CD4-positive, alpha-beta T cell (primary cell): Measurements from ENCODE around the gene CYP11A1. TPM values are rescaled to one million over a fixed set of nuclear protein-coding genes. Genes with fewer than 3 reads are reported as not detected.

Experiments used
- ATAC-seq: fragments of 200-7000 bp; cut with Tn5 transposase; one replicate; pipeline ENCODE4 v1.10.0; 2022; ENCODE audit warnings: mild to moderate bottlenecking; ENCODE audit not compliant: poor library complexity
- CTCF ChIA-PET: fragments of 350-600 bp; sonication (Branson Sonifier 250); formaldehyde crosslinking; loops from one replicate; lab custom pipeline; 2021; ENCODE audit warnings: antibody characterized with exemption, inconsistent platforms; lab: Charles Lee
- POLR2A ChIA-PET: fragments of 350-600 bp; sonication (Branson Sonifier 250); formaldehyde crosslinking; loops from one replicate; lab custom pipeline; 2021; ENCODE audit warnings: antibody characterized with exemption, inconsistent platforms; lab: Charles Lee
- DNase-seq, 14 experiments: peaks; one replicate each; pipeline ENCODE4 v3.0.0-alpha.2; 2013 to 2020; ENCODE audit warnings: mixed read lengths in 2 of 14
- H3K27ac ChIP-seq, 2 donors: one replicate each; pipeline versions ENCODE4 v1.5.1 to v1.7.0; 2013; ENCODE audit warnings: low read length in 2 of 2, low read depth in 1 of 2, mild to moderate bottlenecking in 1 of 2
- H3K27me3 ChIP-seq, 2 experiments: 1 replicate in 1 of 2; 2 replicates in 1 of 2; pipeline versions ENCODE4 v1.6.1 to v1.7.0; 2013; ENCODE audit warnings: low read length in 2 of 2, control low read depth in 1 of 2, mild to moderate bottlenecking in 1 of 2, moderate library complexity in 1 of 2; ENCODE audit not compliant: insufficient read depth in 2 of 2, control insufficient read depth in 1 of 2
- H3K36me3 ChIP-seq: one replicate; pipeline ENCODE4 v1.6.1; 2013; ENCODE audit warnings: low read length, control low read depth; ENCODE audit not compliant: insufficient read depth
- H3K4me1 ChIP-seq: one replicate; pipeline ENCODE4 v1.6.1; 2013; ENCODE audit warnings: low read length, control low read depth; ENCODE audit not compliant: insufficient read depth
- H3K4me3 ChIP-seq: one replicate; pipeline ENCODE4 v1.5.1; 2013; ENCODE audit warnings: mild to moderate bottlenecking, low read length, moderate library complexity
- H3K9me3 ChIP-seq, 2 experiments: 1 replicate in 1 of 2; 2 replicates in 1 of 2; pipeline versions ENCODE4 v1.6.1 to v1.7.0; 2013; ENCODE audit warnings: low read length in 2 of 2, mild to moderate bottlenecking in 2 of 2, control low read depth in 1 of 2, moderate library complexity in 1 of 2; ENCODE audit not compliant: control insufficient read depth in 1 of 2, insufficient read depth in 1 of 2
- H3K27ac Mint-ChIP-seq: one replicate; pipeline ENCODE4 v1.8.0; 2020; ENCODE audit warnings: mixed read lengths
- H3K27me3 Mint-ChIP-seq: one replicate; pipeline ENCODE4 v1.8.0; 2021; ENCODE audit warnings: mixed read lengths
- H3K36me3 Mint-ChIP-seq: one replicate; pipeline ENCODE4 v1.8.0; 2021; ENCODE audit warnings: low read depth, mixed read lengths
- H3K4me1 Mint-ChIP-seq: one replicate; pipeline ENCODE4 v1.8.0; 2021; ENCODE audit warnings: low read depth, mixed read lengths
- H3K4me3 Mint-ChIP-seq: one replicate; pipeline ENCODE4 v1.8.0; 2020; ENCODE audit warnings: mild to moderate bottlenecking, mixed read lengths
- H3K9me3 Mint-ChIP-seq: one replicate; pipeline ENCODE4 v1.8.0; 2020; ENCODE audit warnings: mixed read lengths
- intact Hi-C, 2 experiments: fragments of 100-400 bp; cut with DNase I in 1 of 2; cut with micrococcal nuclease in 1 of 2; formaldehyde crosslinking; loops; one replicate each; pipeline versions ENCODE4 v1.15.1 to v1.9.0; 2023 to 2025; cut with DNase I, micrococcal nuclease
- total RNA-seq, 174 experiments: library from RNA in 2 of 174; stranded (reverse) in 2 of 174; gene quantifications; one replicate each; pipeline ENCODE4 v1.2.3 and lab custom pipeline; 2021 to 2026
- TF ChIP-seq, protein P1 (sequence below): fragments of 200-600 bp; IDR thresholded peaks from one replicate; pipeline ENCODE4 v1.8.0; 2022; ENCODE audit warnings: antibody characterized with exemption, mild to moderate bottlenecking

CYP11A1 gene
- total RNA-seq, 2 experiments from 2014 or later = not detected

GRCh38 chr15:74330861-74331408 lies 36.5 kb downstream of the CYP11A1 start:
- no peaks in the 10 kb centered on the region for H3K9me3 Mint-ChIP-seq
- H3K27me3 Mint-ChIP-seq = no peaks in the 10 kb centered on the region
- TF ChIP-seq, protein P1, sequence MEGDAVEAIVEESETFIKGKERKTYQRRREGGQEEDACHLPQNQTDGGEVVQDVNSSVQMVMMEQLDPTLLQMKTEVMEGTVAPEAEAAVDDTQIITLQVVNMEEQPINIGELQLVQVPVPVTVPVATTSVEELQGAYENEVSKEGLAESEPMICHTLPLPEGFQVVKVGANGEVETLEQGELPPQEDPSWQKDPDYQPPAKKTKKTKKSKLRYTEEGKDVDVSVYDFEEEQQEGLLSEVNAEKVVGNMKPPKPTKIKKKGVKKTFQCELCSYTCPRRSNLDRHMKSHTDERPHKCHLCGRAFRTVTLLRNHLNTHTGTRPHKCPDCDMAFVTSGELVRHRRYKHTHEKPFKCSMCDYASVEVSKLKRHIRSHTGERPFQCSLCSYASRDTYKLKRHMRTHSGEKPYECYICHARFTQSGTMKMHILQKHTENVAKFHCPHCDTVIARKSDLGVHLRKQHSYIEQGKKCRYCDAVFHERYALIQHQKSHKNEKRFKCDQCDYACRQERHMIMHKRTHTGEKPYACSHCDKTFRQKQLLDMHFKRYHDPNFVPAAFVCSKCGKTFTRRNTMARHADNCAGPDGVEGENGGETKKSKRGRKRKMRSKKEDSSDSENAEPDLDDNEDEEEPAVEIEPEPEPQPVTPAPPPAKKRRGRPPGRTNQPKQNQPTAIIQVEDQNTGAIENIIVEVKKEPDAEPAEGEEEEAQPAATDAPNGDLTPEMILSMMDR = no peak
- no peaks in the 10 kb centered on the region for H3K4me1 Mint-ChIP-seq
- Histone ChIP-seq H3K27ac (no peak overlapping the region), H3K36me3 (no peaks in the 10 kb centered on the region), H3K27me3 (no peaks in the 10 kb centered on the region), H3K4me3 (no peak overlapping the region), H3K4me1 (peaks cover 6% of the 10 kb centered on the region), H3K9me3 (peaks cover 0 to 5% of the 10 kb centered on the region in 2 experiments)
- H3K27ac Mint-ChIP-seq = no peak overlapping the region
- no peak overlapping the region for H3K4me3 Mint-ChIP-seq
- DNase-seq = no peak
- CTCF ChIA-PET = no interaction called here
- intact Hi-C loops = no loop called here
- no peak for ATAC-seq
- H3K36me3 Mint-ChIP-seq = no peaks in the 10 kb centered on the region
- POLR2A ChIA-PET = no interaction called here

- intact Hi-C loops = loop anchor here in 1 of 2 experiments (10.0 kb wide), 1 partner anchor 274 kb away; no protein-coding TSS in a partner anchor
- H3K36me3 ChIP-seq = no peaks in the 10 kb centered on the region
- Mint-ChIP-seq H3K4me3 (no peak overlapping the region), H3K9me3 (no peaks in the 10 kb centered on the region), H3K27ac (no peak overlapping the region), H3K4me1 (no peaks in the 10 kb centered on the region), H3K27me3 (no peaks in the 10 kb centered on the region), H3K36me3 (no peaks in the 10 kb centered on the region)
- peaks cover 6% of the 10 kb centered on the region for H3K4me1 ChIP-seq
- ChIA-PET CTCF (no interaction called here), POLR2A (no interaction called here)
- H3K9me3 ChIP-seq = no peaks in the 10 kb centered on the region
- no peak overlapping the region for H3K4me3 ChIP-seq
- ATAC-seq (no peak), DNase-seq (no peak)
- H3K27me3 ChIP-seq = no peaks in the 10 kb centered on the region
- TF ChIP-seq, protein P1 = no peak
- no peak overlapping the region for H3K27ac ChIP-seq
Observed at GRCh38 chr15:74328331-74329056, 39.0 kb downstream of the CYP11A1 start.

GRCh38 chr15:74327756-74328155 lies 39.7 kb downstream of the CYP11A1 start:
- Histone ChIP-seq H3K27ac (no peak overlapping the region), H3K27me3 (no peaks in the 10 kb centered on the region), H3K36me3 (no peaks in the 10 kb centered on the region), H3K4me3 (no peak overlapping the region), H3K9me3 (no peaks in the 10 kb centered on the region), H3K4me1 (peaks cover 6% of the 10 kb centered on the region)
- no peaks in the 10 kb centered on the region for H3K9me3 Mint-ChIP-seq
- H3K36me3 Mint-ChIP-seq = no peaks in the 10 kb centered on the region
- CTCF ChIA-PET = no interaction called here
- no peak overlapping the region for H3K4me3 Mint-ChIP-seq
- intact Hi-C loops = loop anchor here in 1 of 2 experiments (10.0 kb wide), 1 partner anchor 273 kb away; no protein-coding TSS in a partner anchor
- DNase-seq (no peak), ATAC-seq (no peak)
- H3K4me1 Mint-ChIP-seq = no peaks in the 10 kb centered on the region
- no peak overlapping the region for H3K27ac Mint-ChIP-seq
- TF ChIP-seq, protein P1 = no peak
- POLR2A ChIA-PET = no interaction called here
- no peaks in the 10 kb centered on the region for H3K27me3 Mint-ChIP-seq
